K562 (cell line): ENCODE measurements around the gene TMEM63C.

Experiments used
- EZH2 ChIP-seq: IDR thresholded peaks from 2 replicates; pipeline ENCODE4 v1.6.1; 2012; ENCODE audit warnings: low read depth, mild to moderate bottlenecking, inconsistent platforms, low read length, borderline replicate concordance
- MTA3 ChIP-seq: fragments of 450-650 bp; formaldehyde crosslinking; IDR thresholded peaks from 2 replicates; pipeline ENCODE4 v1.6.1; 2017; ENCODE audit warnings: mild to moderate bottlenecking, borderline replicate concordance
- NBN ChIP-seq: fragments of 450-650 bp; IDR thresholded peaks from 2 replicates; pipeline ENCODE4 v1.6.1; 2016; ENCODE audit warnings: low read depth, mild to moderate bottlenecking
- SMC3 ChIP-seq: conservative IDR thresholded peaks from 2 replicates; pipeline ENCODE4 v1.6.1; 2011; ENCODE audit warnings: low read depth, low read length, improper control_type of control experiment; ENCODE audit not compliant: insufficient read depth
- XRCC5 ChIP-seq: fragments of 200-400 bp; formaldehyde crosslinking; IDR thresholded peaks from 2 replicates; pipeline ENCODE4 v1.6.1; 2017; ENCODE audit warnings: low read depth, mild to moderate bottlenecking, low read length
- ZBTB8A ChIP-seq: fragments of 450-650 bp; IDR thresholded peaks from 2 replicates; pipeline ENCODE4 v1.6.1; 2018; ENCODE audit warnings: mild to moderate bottlenecking, moderate library complexity; ENCODE audit not compliant: partially characterized antibody
- TF ChIP-seq, protein P1 (sequence below): fragments of 250-450 bp; sonication (Bioruptor Pico); IDR thresholded peaks from 2 replicates; pipeline ENCODE4 v1.9.0; 2021; ENCODE audit warnings: mild to moderate bottlenecking
- TF ChIP-seq, protein P2 (sequence below): sonication (generic); formaldehyde crosslinking; IDR thresholded peaks from 2 replicates; pipeline ENCODE4 v1.8.0; 2022; ENCODE audit warnings: missing genetic modification reagents, mild to moderate bottlenecking, moderate library complexity, borderline replicate concordance

DNA sequence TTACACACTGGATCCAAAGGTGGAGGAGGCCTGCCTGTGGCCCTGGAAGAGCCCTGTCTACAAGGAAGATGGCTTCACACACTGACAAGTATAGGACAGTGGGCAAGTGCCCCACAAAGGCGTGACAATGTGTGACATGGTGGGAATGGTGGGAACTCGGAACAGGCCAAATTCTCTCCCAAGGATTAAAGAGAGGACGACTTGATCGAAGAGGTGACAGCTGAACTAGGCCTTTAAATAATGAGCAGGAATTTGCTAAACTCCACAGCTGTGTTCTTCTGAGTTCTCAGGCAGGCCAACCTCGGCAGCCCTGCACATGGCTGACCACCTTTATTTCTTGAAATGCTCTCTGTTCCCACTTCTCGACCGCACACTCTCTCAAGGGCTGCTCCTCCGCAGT is 115.3 kb downstream of the TMEM63C start:
- TF ChIP-seq MTA3, result no peak
- no peak for TF ChIP-seq ZBTB8A
- no peak for TF ChIP-seq EZH2
- TF ChIP-seq SMC3, result no peak
- TF ChIP-seq NBN, result no peak
- no peak for TF ChIP-seq XRCC5
- TF ChIP-seq, protein P1, sequence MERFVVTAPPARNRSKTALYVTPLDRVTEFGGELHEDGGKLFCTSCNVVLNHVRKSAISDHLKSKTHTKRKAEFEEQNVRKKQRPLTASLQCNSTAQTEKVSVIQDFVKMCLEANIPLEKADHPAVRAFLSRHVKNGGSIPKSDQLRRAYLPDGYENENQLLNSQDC, result no peak
- TF ChIP-seq, protein P2, sequence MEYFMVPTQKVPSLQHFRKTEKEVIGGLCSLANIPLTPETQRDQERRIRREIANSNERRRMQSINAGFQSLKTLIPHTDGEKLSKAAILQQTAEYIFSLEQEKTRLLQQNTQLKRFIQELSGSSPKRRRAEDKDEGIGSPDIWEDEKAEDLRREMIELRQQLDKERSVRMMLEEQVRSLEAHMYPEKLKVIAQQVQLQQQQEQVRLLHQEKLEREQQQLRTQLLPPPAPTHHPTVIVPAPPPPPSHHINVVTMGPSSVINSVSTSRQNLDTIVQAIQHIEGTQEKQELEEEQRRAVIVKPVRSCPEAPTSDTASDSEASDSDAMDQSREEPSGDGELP (CRISPR knock-in tag), result no peak
